ENCODE data around the gene H6PD. TPM values are rescaled to one million over a fixed set of nuclear protein-coding genes. Genes with fewer than 3 reads are reported as not detected.

H6PD gene
- total and polyA plus RNA-seq, 4 donors, result 28.9 to 134 (median 56.8) TPM

- Histone ChIP-seq H3K4me3 (ENCODE audit: low read depth in 1 of 3, low read length in 3 of 3) (no peak overlapping the region), H3K9me3 (ENCODE audit: control insufficient read depth in 4 of 4, low read length in 3 of 4) (no peaks in the 10 kb centered on the region), H3K4me1 (ENCODE audit: control insufficient read depth in 4 of 4, insufficient read depth in 4 of 4, low read length in 3 of 4) (peaks cover 27 to 89% (median 80%) of the 10 kb centered on the region in 4 donors), H3K36me3 (ENCODE audit: control insufficient read depth in 4 of 4, insufficient read depth in 3 of 4, low read depth in 1 of 4, low read length in 3 of 4) (peaks cover 4 to 32% (median 29%) of the 10 kb centered on the region in 4 donors), H3K27me3 (ENCODE audit: control insufficient read depth in 4 of 4, insufficient read depth in 4 of 4, low read length in 3 of 4) (no peaks in the 10 kb centered on the region), H3K9ac (ENCODE audit: low read depth in 1 of 2, low read length in 2 of 2) (no peak overlapping the region), H3K27ac (ENCODE audit: low read depth in 1 of 2, low read length in 2 of 2) (peak overlapping the region; percentile 49 to 50)
- TF ChIP-seq HNF4G (IDR thresholded peaks at IDR 0.05) (peak; percentile 72), FOXA1 (IDR thresholded peaks at IDR 0.05) (no peak), SP1 (IDR thresholded peaks at IDR 0.05) (peak; percentile 32), GABPA (IDR thresholded peaks at IDR 0.05 in 1 of 2, conservative IDR thresholded peaks at IDR 0.05 in 1 of 2) (no peak), RAD21 (IDR thresholded peaks at IDR 0.05) (peak; percentile 65 to 82), RXRA (IDR thresholded peaks at IDR 0.05) (peak in 1 of 2 donors; percentile 54), CTCF (IDR thresholded peaks at IDR 0.05; ENCODE audit: low read depth, low read length, missing input control) (peak; percentile 67), HNF4A (conservative IDR thresholded peaks at IDR 0.05) (peak; percentile 89 to 94), YY1 (IDR thresholded peaks at IDR 0.05) (no peak)
- TF ChIP-seq, protein P1, sequence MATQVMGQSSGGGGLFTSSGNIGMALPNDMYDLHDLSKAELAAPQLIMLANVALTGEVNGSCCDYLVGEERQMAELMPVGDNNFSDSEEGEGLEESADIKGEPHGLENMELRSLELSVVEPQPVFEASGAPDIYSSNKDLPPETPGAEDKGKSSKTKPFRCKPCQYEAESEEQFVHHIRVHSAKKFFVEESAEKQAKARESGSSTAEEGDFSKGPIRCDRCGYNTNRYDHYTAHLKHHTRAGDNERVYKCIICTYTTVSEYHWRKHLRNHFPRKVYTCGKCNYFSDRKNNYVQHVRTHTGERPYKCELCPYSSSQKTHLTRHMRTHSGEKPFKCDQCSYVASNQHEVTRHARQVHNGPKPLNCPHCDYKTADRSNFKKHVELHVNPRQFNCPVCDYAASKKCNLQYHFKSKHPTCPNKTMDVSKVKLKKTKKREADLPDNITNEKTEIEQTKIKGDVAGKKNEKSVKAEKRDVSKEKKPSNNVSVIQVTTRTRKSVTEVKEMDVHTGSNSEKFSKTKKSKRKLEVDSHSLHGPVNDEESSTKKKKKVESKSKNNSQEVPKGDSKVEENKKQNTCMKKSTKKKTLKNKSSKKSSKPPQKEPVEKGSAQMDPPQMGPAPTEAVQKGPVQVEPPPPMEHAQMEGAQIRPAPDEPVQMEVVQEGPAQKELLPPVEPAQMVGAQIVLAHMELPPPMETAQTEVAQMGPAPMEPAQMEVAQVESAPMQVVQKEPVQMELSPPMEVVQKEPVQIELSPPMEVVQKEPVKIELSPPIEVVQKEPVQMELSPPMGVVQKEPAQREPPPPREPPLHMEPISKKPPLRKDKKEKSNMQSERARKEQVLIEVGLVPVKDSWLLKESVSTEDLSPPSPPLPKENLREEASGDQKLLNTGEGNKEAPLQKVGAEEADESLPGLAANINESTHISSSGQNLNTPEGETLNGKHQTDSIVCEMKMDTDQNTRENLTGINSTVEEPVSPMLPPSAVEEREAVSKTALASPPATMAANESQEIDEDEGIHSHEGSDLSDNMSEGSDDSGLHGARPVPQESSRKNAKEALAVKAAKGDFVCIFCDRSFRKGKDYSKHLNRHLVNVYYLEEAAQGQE (IDR thresholded peaks at IDR 0.05), result peak; percentile 20
- TF ChIP-seq, protein P2, sequence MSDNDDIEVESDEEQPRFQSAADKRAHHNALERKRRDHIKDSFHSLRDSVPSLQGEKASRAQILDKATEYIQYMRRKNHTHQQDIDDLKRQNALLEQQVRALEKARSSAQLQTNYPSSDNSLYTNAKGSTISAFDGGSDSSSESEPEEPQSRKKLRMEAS (IDR thresholded peaks at IDR 0.05), result no peak
- WGBS, result 36% methylated on average over 17 of the region's 17 CpGs
- DNase-seq (ENCODE audit: low spot score), result peak; percentile 54
Measured at GRCh38 chr1:9249534-9250410, 15.2 kb downstream of the H6PD start.

GRCh38 chr1:9250411-9251381 lies 16.1 kb downstream of the H6PD start:
- WGBS, result 45% methylated on average over 21 of the region's 21 CpGs
- no peak for DNase-seq (ENCODE audit: low spot score)
- no peak overlapping the region for H3K4me3 ChIP-seq (ENCODE audit: low read depth in 1 of 3, low read length in 3 of 3)
- H3K27me3 ChIP-seq (ENCODE audit: control insufficient read depth in 4 of 4, insufficient read depth in 4 of 4, low read length in 3 of 4), result no peaks in the 10 kb centered on the region
- H3K36me3 ChIP-seq (ENCODE audit: control insufficient read depth in 4 of 4, insufficient read depth in 3 of 4, low read depth in 1 of 4, low read length in 3 of 4), result peaks cover 4 to 30% (median 28%) of the 10 kb centered on the region in 4 donors
- peak overlapping the region; percentile 13 to 49 for H3K27ac ChIP-seq (ENCODE audit: low read depth in 1 of 2, low read length in 2 of 2)
- H3K9ac ChIP-seq (ENCODE audit: low read depth in 1 of 2, low read length in 2 of 2), result peak overlapping the region in 1 of 2 donors; percentile 27
- H3K4me1 ChIP-seq (ENCODE audit: control insufficient read depth in 4 of 4, insufficient read depth in 4 of 4, low read length in 3 of 4), result peaks cover 22 to 81% (median 75%) of the 10 kb centered on the region in 4 donors
- H3K9me3 ChIP-seq (ENCODE audit: control insufficient read depth in 4 of 4, low read length in 3 of 4), result no peaks in the 10 kb centered on the region
- TF ChIP-seq EGR1 (IDR thresholded peaks at IDR 0.05; ENCODE audit: low read depth in 2 of 2) (no peak), ZBTB33 (IDR thresholded peaks at IDR 0.05) (no peak), GABPA (IDR thresholded peaks at IDR 0.05 in 1 of 2, conservative IDR thresholded peaks at IDR 0.05 in 1 of 2) (no peak), TAF1 (conservative IDR thresholded peaks at IDR 0.05) (no peak), NR2F2 (IDR thresholded peaks at IDR 0.05) (no peak), ATF3 (IDR thresholded peaks at IDR 0.05) (no peak), RAD21 (IDR thresholded peaks at IDR 0.05) (no peak)
- TF ChIP-seq, protein P1 (IDR thresholded peaks at IDR 0.05), result no peak
- TF ChIP-seq, protein P2 (IDR thresholded peaks at IDR 0.05), result no peak

Measured in liver (tissue), 9 donors.